ENCODE data around the gene WIPI1.

Gene WIPI1

DNA sequence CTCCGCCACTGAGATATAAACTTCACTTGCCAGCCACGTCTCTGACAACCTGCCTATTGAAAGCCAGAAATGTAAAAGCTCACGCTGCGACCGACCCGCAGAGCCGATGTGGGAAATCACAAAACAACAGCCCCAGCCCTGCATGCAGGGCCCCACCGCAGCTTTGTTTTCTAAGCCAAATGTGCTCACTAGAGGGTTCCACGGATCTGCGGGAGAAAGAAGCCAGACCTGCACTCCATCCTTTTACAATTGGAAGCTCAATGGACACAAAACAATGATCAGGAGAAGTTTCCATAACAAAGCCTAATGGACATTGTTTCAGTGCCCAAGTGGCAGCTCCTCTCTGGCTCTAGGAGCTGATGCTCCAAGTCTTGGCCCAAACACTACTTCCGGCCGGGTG is 33.1 kb downstream of the WIPI1 start:
- TF ChIP-seq CTCF (IDR thresholded peaks at IDR 0.05; ENCODE audit: low read length, missing control alignments): no peak

DNA sequence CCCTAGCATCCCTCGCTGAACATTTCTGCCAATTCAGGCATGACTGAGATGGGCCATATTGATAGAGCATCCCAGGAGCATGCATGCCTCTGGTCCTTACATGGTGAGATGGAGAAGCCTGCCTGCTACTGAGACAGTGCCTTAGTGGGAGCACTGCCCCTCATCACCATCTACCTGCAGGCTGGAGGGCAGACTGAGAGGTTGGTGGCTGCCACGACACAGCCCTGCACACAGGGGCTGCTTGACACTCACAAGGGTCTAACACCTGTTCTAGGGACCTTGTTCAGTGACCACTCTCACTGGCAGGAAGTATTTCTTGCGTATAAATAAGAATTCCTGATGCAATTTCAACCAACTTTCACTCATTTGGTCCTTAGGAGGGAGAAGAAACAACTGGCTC is 34.0 kb downstream of the WIPI1 start:
- no peak for DNase-seq (ENCODE audit: low read depth)
- H3K4me3 ChIP-seq (replicated peaks; ENCODE audit: low read depth, low read length): no peak overlapping the region
- no peak for TF ChIP-seq CTCF (IDR thresholded peaks at IDR 0.05; ENCODE audit: low read length, missing control alignments)

More for the DNA sequence above, 33.1 kb downstream of the WIPI1 start:
- no peak for DNase-seq (ENCODE audit: low read depth)
- H3K4me3 ChIP-seq (replicated peaks; ENCODE audit: low read depth, low read length): no peak overlapping the region

- H3K4me3 ChIP-seq (replicated peaks; ENCODE audit: low read depth, low read length): no peak overlapping the region
- no peak for DNase-seq (ENCODE audit: low read depth)
- TF ChIP-seq CTCF (IDR thresholded peaks at IDR 0.05; ENCODE audit: low read length, missing control alignments): no peak
These were observed 34.5 kb downstream of the WIPI1 start for GRCh38 chr17:68422821-68423220.

DNA sequence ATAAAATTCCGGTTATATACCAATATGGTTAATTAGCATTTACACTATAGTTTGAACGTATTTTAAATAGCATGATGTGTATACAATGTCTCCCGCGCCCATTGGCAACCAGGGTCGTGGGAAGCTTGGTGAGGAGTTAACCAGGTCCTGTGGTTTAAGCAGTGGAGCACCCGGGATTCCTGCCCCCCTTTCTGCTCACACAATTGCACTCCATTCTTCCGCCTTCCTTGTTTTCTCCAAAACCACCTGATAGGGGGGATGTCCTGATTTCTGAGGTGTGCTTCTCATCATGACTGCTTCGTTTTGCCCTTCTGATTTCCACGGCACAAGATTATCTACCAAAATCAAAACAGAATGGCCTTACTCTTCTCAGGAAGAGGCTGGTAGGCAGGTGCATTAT is 35.8 kb downstream of the WIPI1 start:
- H3K4me3 ChIP-seq (replicated peaks; ENCODE audit: low read depth, low read length): no peak overlapping the region
- DNase-seq (ENCODE audit: low read depth): no peak
- TF ChIP-seq CTCF (IDR thresholded peaks at IDR 0.05; ENCODE audit: low read length, missing control alignments): no peak

GRCh38 chr17:68420065-68420464 is 37.2 kb downstream of the WIPI1 start:
- no peak for TF ChIP-seq CTCF (IDR thresholded peaks at IDR 0.05; ENCODE audit: low read length, missing control alignments)

GRCh38 chr17:68418876-68419275 is 38.4 kb downstream of the WIPI1 start:
- peak; percentile 17 for DNase-seq (ENCODE audit: low read depth)

More at GRCh38 chr17:68420065-68420464, 37.2 kb downstream of the WIPI1 start:
- no peak for DNase-seq (ENCODE audit: low read depth)
- no peak overlapping the region for H3K4me3 ChIP-seq (replicated peaks; ENCODE audit: low read depth, low read length)

More at GRCh38 chr17:68418876-68419275, 38.4 kb downstream of the WIPI1 start:
- TF ChIP-seq CTCF (IDR thresholded peaks at IDR 0.05; ENCODE audit: low read length, missing control alignments): no peak
- H3K4me3 ChIP-seq (replicated peaks; ENCODE audit: low read depth, low read length): no peak overlapping the region

Measured in fibroblast of pulmonary artery (primary cell).